ENCODE measurements around the gene GALNT9.
"Not testable (repeated sequence)": the region's sequence is repeated elsewhere in the genome, so short reads cannot be mapped to it uniquely, and the experiment has no call there.

Gene GALNT9

GRCh38 chr12:132257955-132258490 lies 71.4 kb downstream of the GALNT9 start:
- no peak overlapping the region for H3K4me3 ChIP-seq (ENCODE audit: low read length)
- no peak overlapping the region for H3K27ac ChIP-seq (ENCODE audit: low read length)
- no peaks in the 10 kb centered on the region for H3K36me3 ChIP-seq (ENCODE audit: control insufficient read depth, low read depth, low read length)
- H3K4me1 ChIP-seq (ENCODE audit: control insufficient read depth, low read depth, low read length): peaks cover 12% of the 10 kb centered on the region
- no peak overlapping the region for H3K9ac ChIP-seq (ENCODE audit: low read length)
- no peaks in the 10 kb centered on the region for H3K9me3 ChIP-seq (ENCODE audit: control insufficient read depth, low read depth, low read length)
- H3K27me3 ChIP-seq (ENCODE audit: control insufficient read depth, insufficient read depth, low read length): peaks cover 10% of the 10 kb centered on the region

GRCh38 chr12:132257206-132257954 lies 72.0 kb downstream of the GALNT9 start:
- no peak overlapping the region for H3K4me3 ChIP-seq (ENCODE audit: low read length)
- no peak overlapping the region for H3K27ac ChIP-seq (ENCODE audit: low read length)
- no peak overlapping the region for H3K9ac ChIP-seq (ENCODE audit: low read length)
- peaks cover 12% of the 10 kb centered on the region for H3K4me1 ChIP-seq (ENCODE audit: control insufficient read depth, low read depth, low read length)
- H3K36me3 ChIP-seq (ENCODE audit: control insufficient read depth, low read depth, low read length): no peaks in the 10 kb centered on the region
- no peaks in the 10 kb centered on the region for H3K9me3 ChIP-seq (ENCODE audit: control insufficient read depth, low read depth, low read length)
- H3K27me3 ChIP-seq (ENCODE audit: control insufficient read depth, insufficient read depth, low read length): peaks cover 10% of the 10 kb centered on the region

GRCh38 chr12:132256646-132257045 lies 72.7 kb downstream of the GALNT9 start:
- H3K9ac ChIP-seq (ENCODE audit: low read length): no peak overlapping the region
- H3K27ac ChIP-seq (ENCODE audit: low read length): no peak overlapping the region
- peaks cover 7% of the 10 kb centered on the region for H3K27me3 ChIP-seq (ENCODE audit: control insufficient read depth, insufficient read depth, low read length)
- H3K9me3 ChIP-seq (ENCODE audit: control insufficient read depth, low read depth, low read length): no peaks in the 10 kb centered on the region
- H3K4me1 ChIP-seq (ENCODE audit: control insufficient read depth, low read depth, low read length): peaks cover 12% of the 10 kb centered on the region
- H3K4me3 ChIP-seq (ENCODE audit: low read length): no peak overlapping the region
- H3K36me3 ChIP-seq (ENCODE audit: control insufficient read depth, low read depth, low read length): no peaks in the 10 kb centered on the region

- Histone ChIP-seq H3K27ac (ENCODE audit: low read length) (no peak overlapping the region), H3K9me3 (ENCODE audit: control insufficient read depth, low read depth, low read length) (no peaks in the 10 kb centered on the region), H3K4me3 (ENCODE audit: low read length) (no peak overlapping the region), H3K9ac (ENCODE audit: low read length) (no peak overlapping the region), H3K4me1 (ENCODE audit: control insufficient read depth, low read depth, low read length) (peaks cover 12% of the 10 kb centered on the region), H3K27me3 (ENCODE audit: control insufficient read depth, insufficient read depth, low read length) (no peaks in the 10 kb centered on the region), H3K36me3 (ENCODE audit: control insufficient read depth, low read depth, low read length) (no peaks in the 10 kb centered on the region)
These were observed 73.7 kb downstream of the GALNT9 start for GRCh38 chr12:132255642-132256041.

GRCh38 chr12:132253698-132254480 lies 75.5 kb downstream of the GALNT9 start:
- Histone ChIP-seq H3K27ac (ENCODE audit: low read length) (no peak overlapping the region), H3K9ac (ENCODE audit: low read length) (no peak overlapping the region), H3K4me1 (ENCODE audit: control insufficient read depth, low read depth, low read length) (peaks cover 12% of the 10 kb centered on the region), H3K9me3 (ENCODE audit: control insufficient read depth, low read depth, low read length) (no peaks in the 10 kb centered on the region), H3K36me3 (ENCODE audit: control insufficient read depth, low read depth, low read length) (no peaks in the 10 kb centered on the region), H3K27me3 (ENCODE audit: control insufficient read depth, insufficient read depth, low read length) (peaks cover 6% of the 10 kb centered on the region), H3K4me3 (ENCODE audit: low read length) (no peak overlapping the region)

- Histone ChIP-seq H3K4me1 (ENCODE audit: control insufficient read depth, low read depth, low read length) (peaks cover 12% of the 10 kb centered on the region), H3K27me3 (ENCODE audit: control insufficient read depth, insufficient read depth, low read length) (peaks cover 15% of the 10 kb centered on the region)
- H3K9me3 ChIP-seq (ENCODE audit: control insufficient read depth, low read depth, low read length): not testable (repeated sequence)
These were observed 76.4 kb downstream of the GALNT9 start for GRCh38 chr12:132252981-132253380.

GRCh38 chr12:132251741-132252490 lies 77.5 kb downstream of the GALNT9 start:
- Histone ChIP-seq H3K4me3 (ENCODE audit: low read length) (no peak overlapping the region), H3K4me1 (ENCODE audit: control insufficient read depth, low read depth, low read length) (peaks cover 12% of the 10 kb centered on the region), H3K27ac (ENCODE audit: low read length) (no peak overlapping the region), H3K36me3 (ENCODE audit: control insufficient read depth, low read depth, low read length) (no peaks in the 10 kb centered on the region), H3K27me3 (ENCODE audit: control insufficient read depth, insufficient read depth, low read length) (peaks cover 16% of the 10 kb centered on the region), H3K9me3 (ENCODE audit: control insufficient read depth, low read depth, low read length) (no peaks in the 10 kb centered on the region), H3K9ac (ENCODE audit: low read length) (no peak overlapping the region)

More at GRCh38 chr12:132252981-132253380, 76.4 kb downstream of the GALNT9 start:
- H3K4me3 ChIP-seq (ENCODE audit: low read length); H3K9ac ChIP-seq (ENCODE audit: low read length); H3K27ac ChIP-seq (ENCODE audit: low read length); H3K36me3 ChIP-seq (ENCODE audit: control insufficient read depth, low read depth, low read length): not testable (repeated sequence)

GRCh38 chr12:132251310-132251709 lies 78.1 kb downstream of the GALNT9 start:
- Histone ChIP-seq H3K27ac (ENCODE audit: low read length) (no peak overlapping the region), H3K27me3 (ENCODE audit: control insufficient read depth, insufficient read depth, low read length) (peaks cover 16% of the 10 kb centered on the region), H3K4me1 (ENCODE audit: control insufficient read depth, low read depth, low read length) (peaks cover 12% of the 10 kb centered on the region), H3K4me3 (ENCODE audit: low read length) (no peak overlapping the region), H3K9me3 (ENCODE audit: control insufficient read depth, low read depth, low read length) (no peaks in the 10 kb centered on the region), H3K9ac (ENCODE audit: low read length) (no peak overlapping the region), H3K36me3 (ENCODE audit: control insufficient read depth, low read depth, low read length) (no peaks in the 10 kb centered on the region)

- H3K9me3 ChIP-seq (ENCODE audit: control insufficient read depth, low read depth, low read length): no peaks in the 10 kb centered on the region
- H3K9ac ChIP-seq (ENCODE audit: low read length): no peak overlapping the region
- H3K4me1 ChIP-seq (ENCODE audit: control insufficient read depth, low read depth, low read length): peaks cover 9% of the 10 kb centered on the region
- peaks cover 16% of the 10 kb centered on the region for H3K27me3 ChIP-seq (ENCODE audit: control insufficient read depth, insufficient read depth, low read length)
- H3K36me3 ChIP-seq (ENCODE audit: control insufficient read depth, low read depth, low read length): no peaks in the 10 kb centered on the region
- no peak overlapping the region for H3K4me3 ChIP-seq (ENCODE audit: low read length)
- no peak overlapping the region for H3K27ac ChIP-seq (ENCODE audit: low read length)
These were observed 78.7 kb downstream of the GALNT9 start for GRCh38 chr12:132250707-132251106.

GRCh38 chr12:132249689-132250478 lies 79.5 kb downstream of the GALNT9 start:
- no peaks in the 10 kb centered on the region for H3K9me3 ChIP-seq (ENCODE audit: control insufficient read depth, low read depth, low read length)
- peaks cover 16% of the 10 kb centered on the region for H3K27me3 ChIP-seq (ENCODE audit: control insufficient read depth, insufficient read depth, low read length)
- H3K4me1 ChIP-seq (ENCODE audit: control insufficient read depth, low read depth, low read length): peaks cover 4% of the 10 kb centered on the region
- H3K9ac ChIP-seq (ENCODE audit: low read length): no peak overlapping the region
- no peaks in the 10 kb centered on the region for H3K36me3 ChIP-seq (ENCODE audit: control insufficient read depth, low read depth, low read length)
- no peak overlapping the region for H3K27ac ChIP-seq (ENCODE audit: low read length)
- H3K4me3 ChIP-seq (ENCODE audit: low read length): no peak overlapping the region

All from iPS-18a (cell line).